Measurements from ENCODE around the gene CCDC18.
"Not testable (repeated sequence)": the region's sequence is repeated elsewhere in the genome, so short reads cannot be mapped to it uniquely, and the experiment has no call there.

Gene CCDC18

DNA sequence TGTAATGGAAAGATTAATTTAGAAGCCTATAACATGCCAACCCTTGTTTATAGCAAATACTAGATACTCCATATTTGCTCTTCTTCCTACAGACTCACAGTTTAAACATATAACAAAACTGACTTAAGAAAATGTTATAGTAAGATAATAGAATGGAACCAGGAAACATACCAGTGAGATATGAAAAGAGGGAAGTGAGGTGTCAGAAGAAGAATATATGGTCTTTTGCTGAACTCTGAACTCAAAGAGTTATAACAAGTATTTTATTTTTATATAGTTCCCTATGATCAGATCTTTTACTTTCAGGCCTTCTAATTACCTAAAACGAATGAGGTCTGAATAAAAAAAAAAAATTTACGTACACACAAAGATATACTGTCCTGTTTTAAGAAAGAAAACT lies 21.2 kb upstream of the CCDC18 start:
- ATAC-seq (no peak), DNase-seq (no peak)
- Mint-ChIP-seq H3K9me3 (no peaks in the 10 kb centered on the region), H3K4me3 (no peak overlapping the region), H3K4me1 (peaks cover 22% of the 10 kb centered on the region), H3K27ac (peak overlapping the region in 1 of 2 donors; percentile 83), H3K27me3 (no peaks in the 10 kb centered on the region)

DNA sequence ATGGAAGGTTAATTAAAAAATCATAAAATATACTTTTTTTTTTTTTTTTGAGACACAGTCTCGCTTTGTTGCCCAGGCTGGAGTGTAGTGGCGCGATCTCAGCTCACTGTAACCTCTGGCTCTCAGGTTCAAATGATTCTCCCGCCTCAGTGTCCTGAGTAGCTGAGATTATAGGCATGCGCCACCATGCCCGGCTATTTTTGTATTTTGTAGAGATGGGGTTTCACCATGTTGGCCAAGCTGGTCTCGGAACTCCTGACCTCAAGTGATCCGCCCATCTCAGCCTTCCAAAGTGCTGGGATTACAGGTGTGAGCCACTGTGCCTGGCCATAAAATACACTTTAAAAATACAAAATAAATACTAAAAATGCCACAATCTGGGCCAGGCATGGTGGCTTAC lies 17.2 kb upstream of the CCDC18 start:
- DNase-seq, H3K27me3 Mint-ChIP-seq, H3K27ac Mint-ChIP-seq, H3K4me3 Mint-ChIP-seq, ATAC-seq: not testable (repeated sequence)
- Mint-ChIP-seq H3K9me3 (peaks cover 7 to 16% of the 10 kb centered on the region in 2 donors), H3K4me1 (peaks cover 22% of the 10 kb centered on the region)

DNA sequence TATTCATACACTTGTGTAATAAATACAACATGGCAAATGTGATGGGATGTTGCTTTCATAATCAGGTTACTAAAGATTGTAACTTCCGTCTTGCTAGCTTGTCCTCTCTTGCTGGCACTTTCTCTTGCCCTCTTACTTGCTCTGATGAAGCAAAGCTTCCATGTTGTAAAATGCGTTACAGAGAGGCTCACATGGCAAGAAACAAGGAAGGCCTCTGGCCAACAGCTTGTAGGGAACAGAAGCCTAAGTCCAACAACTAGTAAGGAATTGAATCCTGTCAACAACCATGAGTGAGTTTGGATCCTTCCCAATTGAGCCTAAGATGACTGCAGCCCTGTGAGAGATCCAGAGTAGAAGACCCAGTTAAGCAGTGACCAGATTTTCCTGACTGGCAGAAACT lies 15.7 kb upstream of the CCDC18 start:
- Mint-ChIP-seq H3K27ac (no peak overlapping the region), H3K9me3 (peaks cover 7 to 16% of the 10 kb centered on the region in 2 donors), H3K27me3 (no peaks in the 10 kb centered on the region), H3K4me1 (peaks cover 34% of the 10 kb centered on the region), H3K4me3 (no peak overlapping the region)
- DNase-seq, result no peak
- no peak for ATAC-seq

DNA sequence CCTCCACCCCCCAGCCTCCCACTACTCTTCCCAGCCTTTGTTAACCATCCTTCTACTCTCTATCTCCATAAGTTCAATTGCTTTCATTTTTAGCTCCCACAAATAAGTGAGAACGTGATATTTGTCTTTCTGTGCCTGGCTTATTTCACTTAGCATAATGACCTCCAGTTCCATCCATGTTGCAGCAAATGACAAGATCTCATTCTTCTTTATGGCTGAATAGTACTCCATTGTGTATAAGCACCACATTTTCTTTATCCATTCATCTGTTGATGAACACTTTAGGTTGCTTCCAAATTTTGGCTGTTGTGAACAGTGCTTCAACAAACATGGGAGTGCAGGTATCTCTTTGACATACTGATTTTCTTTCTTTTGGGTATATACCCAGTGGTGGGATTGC lies 14.6 kb upstream of the CCDC18 start:
- Mint-ChIP-seq H3K9me3 (peaks cover 7 to 16% of the 10 kb centered on the region in 2 donors), H3K4me1 (peaks cover 41% of the 10 kb centered on the region)
- not testable (repeated sequence) for H3K27ac Mint-ChIP-seq, H3K27me3 Mint-ChIP-seq, H3K4me3 Mint-ChIP-seq, DNase-seq, ATAC-seq

DNA sequence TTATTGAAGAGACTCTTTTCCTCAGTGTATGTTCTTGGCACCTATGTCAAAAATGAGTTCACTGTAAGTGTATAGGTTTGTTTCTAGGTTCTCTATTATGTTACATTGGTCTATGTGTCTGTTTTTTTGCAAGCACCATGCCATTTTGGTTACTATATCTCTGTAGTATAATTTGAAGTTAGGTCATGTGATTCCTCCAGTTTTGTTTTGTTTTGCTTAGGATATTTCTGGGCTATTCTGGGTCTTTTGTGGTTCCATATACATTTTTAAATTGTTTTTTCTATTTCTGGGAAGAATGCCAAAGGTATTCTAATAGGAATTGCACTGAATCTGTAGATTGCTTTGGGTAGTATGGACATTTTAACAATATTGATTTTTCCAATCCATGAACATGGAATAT lies 13.5 kb upstream of the CCDC18 start:
- peaks cover 7 to 16% of the 10 kb centered on the region in 2 donors for H3K9me3 Mint-ChIP-seq
- ATAC-seq (no peak), DNase-seq (no peak)
- peaks cover 48% of the 10 kb centered on the region for H3K4me1 Mint-ChIP-seq
- H3K4me3 Mint-ChIP-seq, result no peak overlapping the region
- no peak overlapping the region for H3K27ac Mint-ChIP-seq
- no peaks in the 10 kb centered on the region for H3K27me3 Mint-ChIP-seq

DNA sequence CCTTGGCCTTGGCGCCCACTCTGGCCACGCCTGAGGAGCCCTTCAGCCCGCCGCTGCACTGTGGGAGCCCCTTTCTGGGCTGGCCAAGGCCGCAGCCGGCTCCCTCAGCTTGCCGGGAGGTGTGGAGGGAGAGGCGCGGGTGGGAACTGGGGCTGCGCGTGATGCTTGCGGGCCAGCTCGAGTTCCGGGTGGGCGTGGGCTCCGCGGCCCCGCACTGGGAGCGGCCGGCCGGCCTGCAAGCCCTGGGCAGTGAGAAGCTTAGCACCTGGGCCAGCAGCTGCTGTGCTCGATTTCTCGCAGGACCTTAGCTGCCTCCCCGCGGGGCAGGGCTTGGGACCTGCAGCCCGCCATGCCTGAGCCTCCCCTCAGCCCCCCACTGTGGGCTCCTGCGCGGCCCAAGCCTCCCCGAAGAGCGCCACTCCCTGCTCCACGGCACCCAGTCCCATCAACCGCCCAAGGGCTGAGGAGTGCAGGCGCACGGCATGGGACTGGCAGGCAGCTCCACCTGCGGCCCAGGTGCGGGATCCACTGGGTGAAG lies 10.3 kb upstream of the CCDC18 start:
- peak overlapping the region in 1 of 2 donors; percentile 59 for H3K27ac Mint-ChIP-seq
- not testable (repeated sequence) for DNase-seq, H3K27me3 Mint-ChIP-seq, ATAC-seq, H3K4me3 Mint-ChIP-seq
- H3K9me3 Mint-ChIP-seq, result peaks cover 12 to 16% of the 10 kb centered on the region in 2 donors
- peaks cover 63% of the 10 kb centered on the region for H3K4me1 Mint-ChIP-seq

DNA sequence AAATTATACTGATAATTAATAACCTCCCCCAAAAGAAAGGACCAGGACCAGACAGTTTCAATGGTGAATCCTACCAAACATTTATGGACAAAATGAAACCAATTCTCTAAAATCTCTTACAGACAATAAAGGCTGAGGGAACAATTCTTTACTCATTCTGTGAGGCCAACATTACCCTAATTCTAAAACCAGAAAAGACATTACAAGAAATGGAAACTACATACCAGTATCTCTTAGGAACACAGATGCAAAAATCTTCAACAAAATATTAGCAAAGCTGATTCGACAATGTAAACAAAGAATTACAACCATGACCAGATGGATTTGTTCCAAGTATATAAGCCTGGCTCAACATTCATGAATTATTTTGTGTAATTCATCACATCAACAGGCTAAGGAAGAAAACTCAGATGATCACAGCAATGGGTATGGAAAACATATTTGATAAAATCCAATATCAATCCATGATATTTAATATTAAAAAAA lies 8.9 kb upstream of the CCDC18 start:
- peak; percentile 52 for ATAC-seq

DNA sequence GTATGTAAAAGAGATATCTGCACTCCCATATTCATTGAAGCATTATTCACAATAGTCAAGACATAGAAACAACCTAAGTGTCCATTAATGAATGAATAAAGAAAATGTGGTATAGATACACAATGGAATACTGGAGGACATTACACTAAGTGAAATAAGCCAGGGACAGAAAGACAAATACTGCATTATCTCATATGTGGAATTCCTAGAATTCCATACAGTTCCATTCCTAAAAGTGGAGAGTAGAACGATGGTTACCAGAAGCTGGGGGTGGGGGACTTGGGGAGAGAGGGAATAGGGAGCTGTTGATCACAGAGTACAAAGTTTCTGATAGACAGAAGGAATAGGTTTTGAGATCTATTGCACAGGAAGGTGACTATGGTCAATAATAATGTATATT lies 7.7 kb upstream of the CCDC18 start:
- H3K4me3 Mint-ChIP-seq, result peak overlapping the region in 1 of 2 donors; percentile 91

More for the DNA sequence above, 8.9 kb upstream of the CCDC18 start:
- Mint-ChIP-seq H3K9me3 (peaks cover 6 to 12% of the 10 kb centered on the region in 2 donors), H3K27me3 (no peaks in the 10 kb centered on the region), H3K4me3 (peak overlapping the region; percentile 91 to 92), H3K27ac (peak overlapping the region; percentile 42 to 66), H3K4me1 (peaks cover 70% of the 10 kb centered on the region)
- DNase-seq, result no peak

DNA sequence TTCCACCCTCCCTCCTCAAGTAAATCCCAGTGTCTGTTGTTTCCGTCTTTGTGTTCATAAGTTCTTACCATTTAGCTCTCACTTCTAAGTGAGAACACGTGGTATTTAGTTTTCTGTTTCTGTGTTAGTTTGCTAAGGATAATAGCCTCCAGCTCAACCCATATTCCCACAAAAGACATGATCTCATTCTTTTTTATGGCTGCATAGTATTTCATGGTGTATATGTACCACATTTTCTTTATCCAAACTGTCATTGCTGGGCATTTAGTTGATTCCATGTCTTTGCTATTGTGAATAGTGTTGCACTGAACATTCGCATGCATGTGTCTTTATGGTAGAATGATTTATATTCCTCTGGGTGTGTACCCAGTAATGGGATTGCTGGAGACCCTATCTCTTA lies 5.9 kb upstream of the CCDC18 start:
- peaks cover 75% of the 10 kb centered on the region for H3K4me1 Mint-ChIP-seq
- ATAC-seq, H3K9me3 Mint-ChIP-seq, H3K27me3 Mint-ChIP-seq, DNase-seq, H3K4me3 Mint-ChIP-seq, H3K27ac Mint-ChIP-seq: not testable (repeated sequence)

More for the DNA sequence above, 7.7 kb upstream of the CCDC18 start:
- Mint-ChIP-seq H3K9me3 (peaks cover under 1 to 7% of the 10 kb centered on the region in 2 donors), H3K27ac (no peak overlapping the region), H3K4me1 (peaks cover 77% of the 10 kb centered on the region), H3K27me3 (no peaks in the 10 kb centered on the region)
- ATAC-seq (no peak), DNase-seq (no peak)

DNA sequence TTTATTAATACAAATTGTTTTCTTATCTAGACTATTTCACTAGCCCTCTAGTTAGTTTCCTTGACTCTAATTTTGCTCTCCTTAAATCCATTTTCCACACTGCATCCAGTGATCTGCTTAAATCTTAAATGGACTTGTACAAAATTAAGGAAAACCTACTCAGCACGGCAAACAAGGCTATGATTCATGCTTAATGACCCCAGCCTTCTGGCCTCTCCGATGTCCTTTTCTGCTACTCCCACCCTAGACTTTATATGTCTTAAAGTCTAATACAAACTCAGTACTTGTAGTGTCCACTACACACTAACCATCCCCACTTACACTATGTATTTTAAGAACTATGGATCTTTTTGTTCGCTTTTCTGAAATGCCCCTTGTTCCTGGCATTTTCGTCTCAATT lies 2.5 kb upstream of the CCDC18 start:
- Mint-ChIP-seq H3K9me3 (peaks cover 0 to 5% of the 10 kb centered on the region in 2 donors), H3K4me1 (peaks cover 65% of the 10 kb centered on the region), H3K27ac (peak overlapping the region in 1 of 2 donors; percentile 21), H3K4me3 (peak overlapping the region; percentile 95 to 99), H3K27me3 (no peaks in the 10 kb centered on the region)
- DNase-seq (no peak), ATAC-seq (no peak)

DNA sequence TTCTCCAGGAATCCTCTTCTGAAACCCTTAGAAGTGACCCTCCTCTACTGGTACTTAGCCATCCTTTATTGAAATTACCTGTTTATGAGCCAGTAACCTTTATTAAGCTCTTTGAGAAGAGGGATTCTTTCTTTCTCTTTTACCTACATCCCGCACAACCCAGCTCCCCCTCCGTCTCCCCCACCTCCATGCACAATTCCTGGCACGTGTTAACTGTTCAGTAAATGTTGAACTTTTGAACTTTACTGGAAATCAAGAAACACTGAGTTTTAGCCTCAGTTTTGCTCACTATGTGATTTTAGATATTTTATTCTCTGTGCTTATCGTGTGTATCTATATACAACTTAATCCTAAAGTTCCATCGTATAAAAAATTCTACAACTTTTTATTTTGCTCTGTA lies 2.1 kb upstream of the CCDC18 start:
- DNase-seq (no peak), ATAC-seq (no peak)
- H3K4me3 Mint-ChIP-seq, result peak overlapping the region; percentile 95 to 99
- H3K4me1 Mint-ChIP-seq, result peaks cover 64% of the 10 kb centered on the region
- H3K9me3 Mint-ChIP-seq, result peaks cover 0 to 5% of the 10 kb centered on the region in 2 donors
- H3K27me3 Mint-ChIP-seq, result no peaks in the 10 kb centered on the region
- peak overlapping the region in 1 of 2 donors; percentile 21 for H3K27ac Mint-ChIP-seq

DNA sequence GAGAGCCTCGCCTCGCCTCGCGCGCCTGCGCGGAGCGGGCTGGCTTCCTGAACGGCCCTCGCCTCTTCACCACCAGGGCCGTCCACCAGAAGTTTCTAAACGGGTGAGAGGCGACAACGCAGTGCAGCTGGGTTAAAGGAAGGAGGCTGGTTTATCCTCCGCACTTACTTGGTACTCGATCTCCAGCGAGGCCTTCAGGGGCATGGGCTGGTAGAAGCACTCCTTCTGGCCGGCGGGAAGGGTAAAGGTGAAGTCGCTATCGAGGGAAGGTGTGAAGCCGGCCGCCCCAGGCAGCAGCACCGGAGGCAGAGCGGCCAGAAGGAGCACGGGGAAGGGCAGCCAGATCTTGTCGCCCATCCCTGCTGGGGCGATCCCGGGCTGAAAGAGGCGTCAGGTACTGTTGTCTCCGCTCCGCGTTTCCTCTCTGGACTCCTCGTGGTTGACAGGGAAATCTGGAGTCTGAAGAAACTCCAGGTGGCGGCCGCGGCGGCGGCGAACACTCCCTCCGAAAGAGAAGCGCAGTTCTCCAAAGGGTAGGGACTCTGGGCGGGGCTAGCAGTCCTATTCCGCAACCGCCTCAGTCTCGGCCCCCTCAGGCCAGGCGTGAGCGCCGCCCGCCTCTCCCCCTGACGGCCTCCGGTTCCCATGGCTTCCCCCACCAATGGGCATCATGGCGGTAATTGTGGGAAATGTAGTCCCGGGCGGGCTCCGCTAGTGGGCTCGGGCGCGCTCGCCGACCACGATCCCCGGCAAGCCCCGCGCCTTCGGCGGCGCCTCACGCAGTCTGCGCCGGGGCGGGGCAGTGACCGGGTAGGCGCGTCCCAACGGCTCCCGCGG lies 420 bp upstream of the CCDC18 start, which contains the start of gene TMED5:
Gene TMED5 (minus strand): TSS at position 528 of the 837 bp plus-strand sequence. CDS start 171 bp downstream, at position 357.
- H3K27me3 Mint-ChIP-seq, result no peaks in the 10 kb centered on the region
- peak within 1 kb of the TSS; percentile 95 to 99 for H3K4me3 Mint-ChIP-seq
- H3K4me1 Mint-ChIP-seq, result peaks cover 58% of the 10 kb centered on the region
- no peaks in the 10 kb centered on the region for H3K9me3 Mint-ChIP-seq
- peak; percentile 89 for ATAC-seq
- H3K27ac Mint-ChIP-seq, result peak within 1 kb of the TSS; percentile 99
- peak; percentile 96 to 97 for DNase-seq

DNA sequence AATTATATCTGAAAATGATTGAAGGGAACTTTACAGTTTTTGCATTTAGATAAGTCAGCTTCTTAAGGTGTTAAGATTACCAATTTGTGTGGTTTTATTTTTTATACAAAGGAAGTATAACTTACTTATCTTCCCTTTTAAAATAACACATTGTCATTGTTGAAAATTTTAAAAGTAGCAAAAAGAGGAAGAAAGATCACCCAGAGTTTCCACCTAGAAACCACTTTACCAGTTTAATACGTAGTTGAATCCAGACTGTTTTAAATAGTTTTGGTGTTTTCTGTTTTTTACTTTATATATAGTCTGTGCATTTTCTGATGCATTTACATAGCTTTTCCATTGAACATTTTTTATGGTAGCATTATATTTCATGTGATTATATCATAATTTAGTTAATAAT lies 6.1 kb downstream of the CCDC18 start:
- no peak for ATAC-seq

DNA sequence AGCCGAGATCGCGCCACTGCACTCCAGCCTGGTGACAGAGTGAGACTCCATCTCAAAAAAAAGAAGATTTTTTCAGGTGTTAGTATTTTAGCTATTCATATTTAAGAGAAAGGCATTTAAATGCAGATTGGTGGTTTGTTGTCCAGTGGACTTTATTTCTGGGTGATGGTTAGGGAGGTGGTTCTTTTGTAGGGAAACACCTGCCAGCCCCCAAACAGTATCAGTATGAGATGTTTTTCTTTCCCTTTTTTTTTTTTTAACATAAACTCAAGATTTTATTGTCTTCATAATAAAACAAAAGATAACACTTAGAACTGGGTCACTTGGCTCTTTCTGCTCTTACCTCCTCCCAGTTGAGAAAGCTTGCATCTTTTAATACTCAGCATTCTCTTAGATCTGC lies 9.9 kb downstream of the CCDC18 start:
- Mint-ChIP-seq H3K4me3 (no peak overlapping the region), H3K27ac (no peak overlapping the region), H3K27me3 (no peaks in the 10 kb centered on the region), H3K4me1 (peaks cover 14% of the 10 kb centered on the region), H3K9me3 (no peaks in the 10 kb centered on the region)
- DNase-seq (no peak), ATAC-seq (no peak)

More for the DNA sequence above, 6.1 kb downstream of the CCDC18 start:
- Mint-ChIP-seq H3K27me3 (no peaks in the 10 kb centered on the region), H3K4me1 (peaks cover 37% of the 10 kb centered on the region), H3K4me3 (no peak overlapping the region), H3K27ac (no peak overlapping the region), H3K9me3 (no peaks in the 10 kb centered on the region)
- no peak for DNase-seq

DNA sequence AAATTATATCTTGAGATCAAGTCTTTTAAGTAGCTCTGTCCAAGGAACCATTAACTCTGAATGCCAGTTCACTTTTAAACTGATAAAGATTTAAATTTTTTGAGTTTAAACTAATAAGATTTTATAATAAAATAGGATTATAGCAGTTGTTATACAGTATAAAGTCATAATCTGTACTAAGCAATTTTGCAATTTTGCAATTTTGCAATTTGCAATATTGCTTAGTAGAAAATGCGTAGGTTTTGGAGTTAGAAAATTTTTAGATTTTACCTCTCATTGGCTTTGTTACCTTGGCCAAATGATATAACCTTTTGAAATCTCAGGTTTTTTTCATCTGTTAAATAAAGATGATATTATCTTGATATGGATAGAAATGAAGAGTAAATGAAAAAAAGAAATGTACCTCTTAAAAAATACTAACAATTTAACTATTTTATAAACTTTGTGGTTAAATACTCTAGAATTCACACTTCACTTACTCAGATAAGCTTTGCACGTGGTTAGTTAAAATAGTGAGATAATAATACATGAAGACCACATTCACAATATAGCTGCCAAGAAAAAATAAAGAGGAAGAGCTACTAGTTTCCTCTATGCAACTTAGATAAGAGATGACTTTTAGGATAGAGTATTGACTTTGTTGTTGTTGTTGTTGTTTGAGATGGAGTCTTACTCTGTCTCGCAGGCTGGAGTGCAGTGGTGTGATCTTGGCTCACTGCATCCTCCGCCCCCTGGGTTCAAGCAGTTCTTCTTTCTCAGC lies 13.9 kb downstream of the CCDC18 start:
- DNase-seq (no peak), ATAC-seq (no peak)
- Mint-ChIP-seq H3K4me3 (no peak overlapping the region), H3K9me3 (no peaks in the 10 kb centered on the region), H3K4me1 (peaks cover 14% of the 10 kb centered on the region), H3K27ac (no peak overlapping the region), H3K27me3 (no peaks in the 10 kb centered on the region)
